Thoracic aorta (tissue), 2 donors: ENCODE results near the gene PAX2. TPM values are rescaled to one million over a fixed set of nuclear protein-coding genes. Genes with fewer than 3 reads are reported as not detected.

Source experiments
- ATAC-seq: fragments of 150-250 bp; one replicate; pipeline ENCODE4 v1.8.0; 2017; ENCODE audit warnings: low read depth; ENCODE audit not compliant: insufficient number of reproducible peaks, low FRiP score
- DNase-seq: peaks from one replicate; pipeline ENCODE4 v3.0.0-alpha.2; 2020; ENCODE audit warnings: low spot score
- H3K27ac ChIP-seq, 2 donors: fragments of 200-600 bp; sonication (generic); 1 replicate in 1 of 2; 2 replicates in 1 of 2; pipeline ENCODE4 v1.5.1; 2016; ENCODE audit warnings: mild to moderate bottlenecking in 2 of 2, moderate library complexity in 2 of 2
- H3K27me3 ChIP-seq: fragments of 200-600 bp; sonication (generic); replicated peaks from 2 replicates; pipeline ENCODE4 v1.6.0; 2016; ENCODE audit warnings: mild to moderate bottlenecking; ENCODE audit not compliant: insufficient read depth
- H3K36me3 ChIP-seq: fragments of 200-600 bp; sonication (generic); one replicate; pipeline ENCODE4 v1.5.1; 2016
- H3K4me1 ChIP-seq, 2 donors: fragments of 200-600 bp; sonication (generic); 1 replicate in 1 of 2; 2 replicates in 1 of 2; pipeline versions ENCODE4 v1.5.1 to v1.6.0; 2016; ENCODE audit warnings: low read depth in 2 of 2, mild to moderate bottlenecking in 1 of 2; ENCODE audit not compliant: control insufficient read depth in 1 of 2
- H3K4me3 ChIP-seq: fragments of 200-600 bp; sonication (generic); 2 replicates; pipeline ENCODE4 v1.5.1; 2016; ENCODE audit warnings: mild to moderate bottlenecking
- H3K9me3 ChIP-seq: fragments of 200-600 bp; sonication (generic); 2 replicates; pipeline ENCODE4 v1.5.1; 2016
- CTCF ChIP-seq: fragments of 200-600 bp; sonication (generic); IDR thresholded peaks from one replicate; pipeline ENCODE4 v1.5.1; 2019; ENCODE audit warnings: antibody characterized with exemption
- total RNA-seq, 2 donors: library from RNA; depleted of rRNA; stranded (reverse); fragments of >200 nt; gene quantifications; one replicate each; pipeline versions ENCODE4 v1.1.0 to v1.2.3, GENCODE V29; 2016

Gene PAX2
- total RNA-seq, 2 donors from 2014 or later = not detected

GRCh38 chr10:100715445-100716385, 29.7 kb upstream of the PAX2 start:
- no peak for ATAC-seq
- peaks cover 14% of the 10 kb centered on the region for H3K27me3 ChIP-seq
- peak overlapping the region; percentile 64 for H3K4me3 ChIP-seq

GRCh38 chr10:100717166-100717565, 28.2 kb upstream of the PAX2 start:
- no peak for ATAC-seq
- no peaks in the 10 kb centered on the region for H3K9me3 ChIP-seq

More at GRCh38 chr10:100715445-100716385, 29.7 kb upstream of the PAX2 start:
- no peak for TF ChIP-seq CTCF
- no peak overlapping the region for H3K27ac ChIP-seq
- no peaks in the 10 kb centered on the region for H3K36me3 ChIP-seq
- no peaks in the 10 kb centered on the region for H3K4me1 ChIP-seq
- H3K9me3 ChIP-seq = no peaks in the 10 kb centered on the region
- no peak for DNase-seq

GRCh38 chr10:100718197-100718742, 27.1 kb upstream of the PAX2 start:
- Histone ChIP-seq H3K27me3 (peaks cover 11% of the 10 kb centered on the region), H3K4me1 (no peaks in the 10 kb centered on the region), H3K9me3 (no peaks in the 10 kb centered on the region), H3K36me3 (no peaks in the 10 kb centered on the region), H3K27ac (no peak overlapping the region), H3K4me3 (no peak overlapping the region)
- DNase-seq (no peak), ATAC-seq (no peak)
- no peak for TF ChIP-seq CTCF

More at GRCh38 chr10:100717166-100717565, 28.2 kb upstream of the PAX2 start:
- Histone ChIP-seq H3K27me3 (peaks cover 18% of the 10 kb centered on the region), H3K4me1 (no peaks in the 10 kb centered on the region), H3K36me3 (no peaks in the 10 kb centered on the region), H3K4me3 (no peak overlapping the region), H3K27ac (no peak overlapping the region)
- no peak for DNase-seq
- TF ChIP-seq CTCF = no peak

GRCh38 chr10:100723180-100723579, 22.2 kb upstream of the PAX2 start:
- H3K4me3 ChIP-seq = no peak overlapping the region
- no peak for TF ChIP-seq CTCF
- no peak for DNase-seq
- no peaks in the 10 kb centered on the region for H3K9me3 ChIP-seq
- no peaks in the 10 kb centered on the region for H3K36me3 ChIP-seq
- no peak overlapping the region for H3K27ac ChIP-seq
- peaks cover 0 to 7% of the 10 kb centered on the region in 2 donors for H3K4me1 ChIP-seq
- ATAC-seq = no peak
- H3K27me3 ChIP-seq = peaks cover 17% of the 10 kb centered on the region

GRCh38 chr10:100723770-100724530, 21.4 kb upstream of the PAX2 start:
- no peaks in the 10 kb centered on the region for H3K36me3 ChIP-seq
- H3K9me3 ChIP-seq = no peaks in the 10 kb centered on the region
- H3K27me3 ChIP-seq = peaks cover 22% of the 10 kb centered on the region
- no peak for TF ChIP-seq CTCF
- H3K4me3 ChIP-seq = peak overlapping the region; percentile 14
- ATAC-seq (no peak), DNase-seq (no peak)
- H3K4me1 ChIP-seq = peaks cover 0 to 10% of the 10 kb centered on the region in 2 donors
- H3K27ac ChIP-seq = no peak overlapping the region
